Keratinocyte (primary cell): ENCODE data around the gene ECI1. TPM values are rescaled to one million over a fixed set of nuclear protein-coding genes. Genes with fewer than 3 reads are reported as not detected.
"Not testable (repeated sequence)": the region's sequence is repeated elsewhere in the genome, so short reads cannot be mapped to it uniquely, and the experiment has no call there.

Experiments
- DNase-seq: peaks from one replicate; pipeline ENCODE4 v3.0.0-alpha.2; 2011; ENCODE audit warnings: low read depth, missing footprints, low spot score
- FAIRE-seq: peaks from 2 replicates; lab custom pipeline; 2011; peaks lifted over from hg19 to GRCh38; lab: Jason Lieb, UNC
- H2AFZ ChIP-seq: 2 replicates; pipeline ENCODE4 v1.6.0; 2012; ENCODE audit warnings: low read length, control low read depth, inconsistent platforms; ENCODE audit not compliant: control insufficient read depth
- H3K27ac ChIP-seq: 2 replicates; pipeline ENCODE4 v1.5.1; 2011; ENCODE audit warnings: low read length; ENCODE audit not compliant: control insufficient read depth, insufficient read depth
- H3K27me3 ChIP-seq: 3 replicates; pipeline ENCODE4 v1.6.0; 2011; ENCODE audit warnings: low read length; ENCODE audit not compliant: control insufficient read depth, insufficient read depth; ENCODE audit errors: extremely low read depth
- H3K36me3 ChIP-seq, 2 experiments: 2 replicates in 1 of 2; 3 replicates in 1 of 2; pipeline ENCODE4 v1.5.1; 2011; ENCODE audit warnings: low read length in 2 of 2, mild to moderate bottlenecking in 1 of 2; ENCODE audit not compliant: control insufficient read depth in 2 of 2, insufficient read depth in 2 of 2; ENCODE audit errors: extremely low read depth in 1 of 2
- H3K4me1 ChIP-seq: 3 replicates; pipeline ENCODE4 v1.5.1; 2011; ENCODE audit warnings: low read length; ENCODE audit not compliant: control insufficient read depth, insufficient read depth; ENCODE audit errors: extremely low read depth
- H3K4me2 ChIP-seq: 3 replicates; pipeline ENCODE4 v1.6.0; 2011; ENCODE audit warnings: low read depth, low read length; ENCODE audit not compliant: control insufficient read depth, insufficient read depth; ENCODE audit errors: extremely low read depth
- H3K4me3 ChIP-seq, 3 experiments: fragments of 200-600 bp in 1 of 3; sonication (generic) in 1 of 3; 2 replicates in 2 of 3; 3 replicates in 1 of 3; pipeline ENCODE4 v1.5.1; 2011 to 2016; ENCODE audit warnings: low read length in 3 of 3, mild to moderate bottlenecking in 3 of 3, control low read depth in 2 of 3, inconsistent platforms in 1 of 3, low read depth in 1 of 3, mixed read lengths in 1 of 3, mixed run types in 1 of 3, moderate library complexity in 1 of 3; ENCODE audit not compliant: control insufficient read depth in 2 of 3, insufficient read depth in 2 of 3; ENCODE audit errors: extremely low read depth in 1 of 3
- H3K79me2 ChIP-seq: 2 replicates; pipeline ENCODE4 v1.6.0; 2012; ENCODE audit warnings: low read length; ENCODE audit not compliant: control insufficient read depth, insufficient read depth
- H3K9ac ChIP-seq: 3 replicates; pipeline ENCODE4 v1.6.0; 2011; ENCODE audit warnings: low read length; ENCODE audit not compliant: control insufficient read depth, insufficient read depth; ENCODE audit errors: extremely low read depth
- H3K9me1 ChIP-seq: 3 replicates; pipeline ENCODE4 v1.6.0; 2011; ENCODE audit warnings: low read length; ENCODE audit not compliant: control insufficient read depth, insufficient read depth; ENCODE audit errors: extremely low read depth
- H3K9me3 ChIP-seq: 2 replicates; pipeline ENCODE4 v1.5.1; 2012; ENCODE audit warnings: low read depth, low read length; ENCODE audit not compliant: control insufficient read depth
- H4K20me1 ChIP-seq: 3 replicates; pipeline ENCODE4 v1.6.0; 2011; ENCODE audit warnings: low read length; ENCODE audit not compliant: control insufficient read depth, insufficient read depth; ENCODE audit errors: extremely low read depth
- CTCF ChIP-seq, 3 experiments: IDR thresholded peaks in 1 of 3; conservative IDR thresholded peaks in 1 of 3; optimal IDR thresholded peaks in 1 of 3; 2 replicates in 2 of 3; 3 replicates in 1 of 3; pipeline versions ENCODE3 to v1.5.1; 2011; ENCODE audit warnings: low read length in 3 of 3, mild to moderate bottlenecking in 3 of 3, moderate library complexity in 2 of 3, control low read depth in 1 of 3, inconsistent platforms in 1 of 3; ENCODE audit not compliant: insufficient read depth in 2 of 3; ENCODE audit errors: extremely low read depth in 1 of 3
- EZH2 ChIP-seq: IDR thresholded peaks from one replicate; pipeline ENCODE4 v1.6.1; 2012; ENCODE audit warnings: inconsistent platforms, mild to moderate bottlenecking, low read length, moderate library complexity
- dilution Hi-C: fragments of 300-500 bp; cut with MboI; formaldehyde crosslinking; loops from one replicate; pipeline ENCODE4 v1.7.0; 2020; ENCODE audit warnings: low sequenced_read_pairs; ENCODE audit not compliant: extremely low pct_ligation_motif_present
- polyA plus RNA-seq, 5 experiments: library from polyadenylated mRNA; depleted of rRNA in 3 of 5; stranded (reverse) in 3 of 5; stranded (forward) in 1 of 5; unstranded in 1 of 5; fragments of >200 nt; gene quantifications; 1 replicate in 1 of 5; 2 replicates in 3 of 5; 3 replicates in 1 of 5; pipeline versions ENCODE4 v1.2.1 to v1.2.3, GENCODE V29; 2011 to 2012; ENCODE audit warnings: missing spikeins in 2 of 5, low read depth in 1 of 5, low replicate concordance in 1 of 5

The ECI1 gene
- polyA plus RNA-seq, 1 donor (not counting 4 experiments of a cell fraction or from before 2014, with no cell fraction given): 19.7 TPM

DNA sequence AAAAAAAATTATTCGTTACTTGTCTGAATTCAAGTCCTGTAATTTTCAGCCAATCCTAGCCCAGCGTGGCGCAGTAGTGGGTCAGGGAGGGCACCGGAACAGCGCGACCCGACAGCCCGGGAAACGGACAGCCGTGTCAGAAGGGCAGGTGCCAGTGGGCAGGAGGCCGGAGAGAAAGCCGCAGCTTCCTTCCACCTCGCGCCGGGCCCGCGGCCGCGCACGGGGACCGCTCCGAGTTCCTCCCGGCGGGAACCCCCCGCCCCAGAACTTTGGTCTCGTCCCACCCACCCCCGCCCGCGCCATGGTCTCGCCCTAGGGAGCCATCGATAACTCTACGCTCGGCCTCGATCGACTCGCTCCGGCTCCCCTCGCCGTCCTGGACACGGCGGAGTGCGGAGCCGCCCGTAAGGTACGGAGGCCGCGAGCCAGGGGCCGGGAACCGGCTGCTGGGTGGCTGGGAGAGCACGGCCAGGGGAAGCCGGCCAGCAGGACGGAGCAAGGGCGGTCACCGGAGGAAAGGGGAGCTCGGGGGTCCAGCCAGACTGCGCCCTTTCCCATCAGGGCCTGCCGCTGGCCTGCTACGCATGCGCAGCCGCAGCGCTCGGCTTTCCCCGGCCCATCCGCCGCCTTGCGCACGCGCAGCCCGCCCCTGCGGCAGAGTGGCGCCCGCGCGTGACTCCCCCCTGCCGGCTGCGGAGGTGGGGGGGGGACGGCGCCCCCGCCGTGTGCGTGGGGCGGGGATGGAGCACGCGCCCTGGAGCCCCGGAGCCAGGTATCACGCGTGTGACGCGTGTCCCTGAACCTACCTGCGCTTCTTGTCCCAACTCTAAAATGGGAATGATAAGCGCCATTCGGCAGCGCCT, 46.1 kb downstream of the ECI1 start, which contains the start of gene MLST8:
TSS of gene MLST8 (plus strand) at position 351 of the 863 bp plus-strand sequence. CDS start 632 bp downstream, outside the sequence.
- Histone ChIP-seq H3K9ac (peak within 1 kb of the TSS; percentile 93), H3K79me2 (peaks cover 7% of the 10 kb centered on the region), H3K4me2 (peak within 1 kb of the TSS; percentile 89), H3K27ac (peak within 1 kb of the TSS; percentile 84), H3K9me1 (no peaks in the 10 kb centered on the region), H3K36me3 (peaks cover 12% of the 10 kb centered on the region in 2 experiments), H4K20me1 (no peaks in the 10 kb centered on the region), H3K27me3 (no peaks in the 10 kb centered on the region), H3K9me3 (no peaks in the 10 kb centered on the region), H3K4me3 (peak within 1 kb of the TSS; percentile 73 to 95 (median 77)), H2AFZ (peak within 1 kb of the TSS; percentile 97), H3K4me1 (peaks cover 9% of the 10 kb centered on the region)
- no peak for DNase-seq
- FAIRE-seq: no peak
- dilution Hi-C loops: no loop called here
- TF ChIP-seq CTCF (optimal IDR thresholded peaks at IDR 0.05 in 1 of 3, IDR thresholded peaks at IDR 0.05 in 1 of 3, conservative IDR thresholded peaks at IDR 0.05 in 1 of 3; ENCODE audit: extremely low read depth in 1 of 3, insufficient read depth in 2 of 3, low read length in 3 of 3) (peak in 2 of 3 experiments; percentile 4 to 32), EZH2 (no peak)

DNA sequence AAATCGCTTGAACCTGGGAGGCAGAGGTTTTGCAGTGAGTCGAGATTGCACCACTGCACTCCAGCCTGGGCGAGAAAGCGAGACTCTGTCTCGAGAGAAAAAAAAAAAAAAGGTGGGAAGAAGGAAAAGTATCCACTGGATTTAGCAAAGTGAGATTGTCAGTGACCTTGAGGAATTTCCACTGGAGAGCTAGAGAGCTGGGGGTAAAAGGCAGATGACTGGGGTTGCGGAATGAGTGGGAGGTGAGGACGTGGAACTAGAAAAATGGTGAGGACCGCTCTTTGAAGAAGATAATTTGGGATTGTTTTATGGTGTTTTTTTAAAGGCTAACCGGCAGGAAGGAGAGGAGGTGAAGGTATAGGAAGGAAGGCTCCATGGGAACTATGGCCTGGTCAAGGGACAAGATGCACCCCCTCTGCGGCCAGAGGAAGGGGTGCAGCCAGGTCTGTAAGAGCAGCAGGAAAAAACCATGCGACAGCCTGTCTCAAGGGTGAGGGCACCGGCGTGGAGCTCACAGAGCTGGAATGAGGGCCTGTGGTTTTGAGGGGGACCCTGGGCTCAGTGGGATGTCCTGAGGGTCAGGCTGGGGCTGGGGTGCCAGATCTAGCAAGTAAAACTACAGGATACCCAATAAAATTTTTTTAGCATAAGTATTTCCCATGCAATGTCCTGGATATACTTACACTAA, 46.8 kb downstream of the ECI1 start:
- peak overlapping the region; percentile 92 for H2AFZ ChIP-seq
- peaks cover 12% of the 10 kb centered on the region in 2 experiments for H3K36me3 ChIP-seq
- no peaks in the 10 kb centered on the region for H3K9me1 ChIP-seq
- H3K9me3 ChIP-seq: no peaks in the 10 kb centered on the region
- dilution Hi-C loops: no loop called here
- peaks cover 7% of the 10 kb centered on the region for H3K79me2 ChIP-seq
- TF ChIP-seq CTCF (optimal IDR thresholded peaks at IDR 0.05 in 1 of 3, IDR thresholded peaks at IDR 0.05 in 1 of 3, conservative IDR thresholded peaks at IDR 0.05 in 1 of 3; ENCODE audit: extremely low read depth in 1 of 3, insufficient read depth in 2 of 3, low read length in 3 of 3): no peak
- no peak for TF ChIP-seq EZH2
- peak overlapping the region; percentile 89 for H3K4me2 ChIP-seq
- peak overlapping the region; percentile 84 for H3K27ac ChIP-seq
- H3K9ac ChIP-seq: peak overlapping the region; percentile 93
- DNase-seq (no peak), FAIRE-seq (no peak)
- H3K27me3 ChIP-seq: no peaks in the 10 kb centered on the region
- no peaks in the 10 kb centered on the region for H4K20me1 ChIP-seq
- peaks cover 9% of the 10 kb centered on the region for H3K4me1 ChIP-seq
- peak overlapping the region; percentile 73 to 95 (median 77) for H3K4me3 ChIP-seq

DNA sequence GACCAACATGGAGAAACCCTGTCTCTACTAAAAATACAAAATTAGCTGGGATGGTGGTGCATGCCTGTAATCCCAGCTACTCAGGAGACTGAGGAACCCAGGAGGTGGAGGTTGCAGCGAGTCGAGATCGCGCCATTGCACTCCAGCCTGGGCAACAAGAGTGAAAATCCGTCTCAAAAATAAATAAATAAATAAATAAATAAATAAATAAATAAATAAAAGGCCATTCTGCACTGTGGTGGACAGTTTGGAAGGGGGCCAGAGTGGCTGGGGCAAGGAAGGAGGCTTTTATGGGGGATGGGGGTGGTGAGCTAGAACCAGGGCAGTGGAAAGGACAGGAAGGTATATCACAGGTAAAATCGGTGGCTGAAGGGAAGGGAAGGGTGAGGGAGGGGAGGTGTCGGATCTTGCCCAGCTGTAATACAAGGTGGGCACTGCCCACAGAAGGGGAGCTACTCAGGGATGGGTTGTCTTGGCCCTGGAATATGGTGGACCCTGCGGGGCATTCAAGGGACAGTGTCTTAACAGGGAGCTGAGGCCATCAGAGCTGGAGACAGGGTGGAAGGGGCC, 48.2 kb downstream of the ECI1 start:
- H3K9me3 ChIP-seq, H3K9me1 ChIP-seq, H3K4me3 ChIP-seq, H3K27me3 ChIP-seq, H3K9ac ChIP-seq, dilution Hi-C loops, H3K27ac ChIP-seq, H2AFZ ChIP-seq, DNase-seq, H4K20me1 ChIP-seq, H3K79me2 ChIP-seq, FAIRE-seq, H3K4me2 ChIP-seq: not testable (repeated sequence)
- Histone ChIP-seq H3K36me3 (peaks cover 4 to 11% of the 10 kb centered on the region in 2 experiments), H3K4me1 (peaks cover 14% of the 10 kb centered on the region)
